WERI-Rb-1 (cell line): ENCODE results near the gene POLR2L.
A peak's percentile ranks its signal among the peaks of the same experiment; 100 is the strongest.

Source experiments
- DNase-seq: peaks from one replicate; pipeline ENCODE4 v3.0.0-alpha.2; 2020
- H3K27ac ChIP-seq: fragments of 250-450 bp; sonication (Bioruptor Pico); 2 replicates; pipeline ENCODE4 v1.5.1; 2020; ENCODE audit warnings: mild to moderate bottlenecking, moderate library complexity
- H3K27me3 ChIP-seq: fragments of 250-450 bp; sonication (Bioruptor Pico); 2 replicates; pipeline ENCODE4 v1.5.1; 2021; ENCODE audit warnings: mild to moderate bottlenecking, low read depth, moderate library complexity; ENCODE audit not compliant: insufficient read depth, severe bottlenecking
- H3K36me3 ChIP-seq: fragments of 250-450 bp; sonication (Bioruptor Pico); 2 replicates; pipeline ENCODE4 v1.5.1; 2020; ENCODE audit warnings: mild to moderate bottlenecking, moderate library complexity
- H3K4me3 ChIP-seq: 2 replicates; pipeline ENCODE4 v1.5.1; 2011; ENCODE audit warnings: low read depth, mild to moderate bottlenecking, control low read depth, low read length
- H3K9me3 ChIP-seq: fragments of 250-450 bp; sonication (Bioruptor Pico); 2 replicates; pipeline ENCODE4 v1.5.1; 2021; ENCODE audit warnings: mild to moderate bottlenecking, moderate library complexity; ENCODE audit not compliant: severe bottlenecking
- CTCF ChIP-seq: IDR thresholded peaks from 2 replicates; pipeline ENCODE4 v1.5.1; 2011; ENCODE audit warnings: low read depth, mild to moderate bottlenecking, control low read depth, inconsistent platforms, low read length

POLR2L gene

GRCh38 chr11:859394-860131 is 17.2 kb upstream of the POLR2L start:
- no peaks in the 10 kb centered on the region for H3K9me3 ChIP-seq
- no peaks in the 10 kb centered on the region for H3K27me3 ChIP-seq
- TF ChIP-seq CTCF: no peak
- peak overlapping the region; percentile 26 for H3K27ac ChIP-seq
- DNase-seq: peak; percentile 80
- peaks cover 5% of the 10 kb centered on the region; the same call in 1 of the 2 replicates for H3K36me3 ChIP-seq
- no peak overlapping the region for H3K4me3 ChIP-seq

- Histone ChIP-seq H3K27ac (no peak overlapping the region), H3K9me3 (no peaks in the 10 kb centered on the region), H3K27me3 (no peaks in the 10 kb centered on the region), H3K36me3 (peaks cover 3% of the 10 kb centered on the region; the same call in 1 of the 2 replicates), H3K4me3 (no peak overlapping the region)
- no peak for DNase-seq
- TF ChIP-seq CTCF: no peak
Observed at GRCh38 chr11:858762-859339, 16.5 kb upstream of the POLR2L start.

- no peak overlapping the region for H3K27ac ChIP-seq
- DNase-seq: no peak
- H3K4me3 ChIP-seq: no peak overlapping the region
- TF ChIP-seq CTCF: no peak
- H3K9me3 ChIP-seq: no peaks in the 10 kb centered on the region
- 0 out of 2 replicates have a peak, but pooled peaks cover under 1% of the 10 kb centered on the region for H3K36me3 ChIP-seq
- H3K27me3 ChIP-seq: no peaks in the 10 kb centered on the region
Observed at GRCh38 chr11:858053-858761, 15.9 kb upstream of the POLR2L start.

- Histone ChIP-seq H3K4me3 (no peak overlapping the region), H3K36me3 (no peaks in the 10 kb centered on the region), H3K9me3 (no peaks in the 10 kb centered on the region), H3K27ac (peak overlapping the region; percentile 10), H3K27me3 (no peaks in the 10 kb centered on the region)
- no peak for TF ChIP-seq CTCF
- DNase-seq: no peak
Observed at GRCh38 chr11:856397-856796, 14.1 kb upstream of the POLR2L start.

- TF ChIP-seq CTCF: no peak
- H3K36me3 ChIP-seq: no peaks in the 10 kb centered on the region
- H3K27me3 ChIP-seq: no peaks in the 10 kb centered on the region
- H3K4me3 ChIP-seq: no peak overlapping the region
- DNase-seq: no peak
- peak overlapping the region; percentile 10 for H3K27ac ChIP-seq
- H3K9me3 ChIP-seq: no peaks in the 10 kb centered on the region
Observed at GRCh38 chr11:855796-856195, 13.5 kb upstream of the POLR2L start.
